DMS53 treated with DMSO at 0.1 percent for 48 hours (cell line): ENCODE results near the gene CREB5.
A peak's percentile ranks its signal among the peaks of the same experiment; 100 is the strongest.

Experiments
- DNase-seq: peaks from one replicate; lab custom pipeline; 2025; ENCODE audit not compliant: unreplicated experiment; lab: John Stamatoyannopoulos, UW

CREB5 gene

GRCh38 chr7:28407651-28408050, 4.7 kb upstream of the CREB5 start:
- no peak for DNase-seq

DNA sequence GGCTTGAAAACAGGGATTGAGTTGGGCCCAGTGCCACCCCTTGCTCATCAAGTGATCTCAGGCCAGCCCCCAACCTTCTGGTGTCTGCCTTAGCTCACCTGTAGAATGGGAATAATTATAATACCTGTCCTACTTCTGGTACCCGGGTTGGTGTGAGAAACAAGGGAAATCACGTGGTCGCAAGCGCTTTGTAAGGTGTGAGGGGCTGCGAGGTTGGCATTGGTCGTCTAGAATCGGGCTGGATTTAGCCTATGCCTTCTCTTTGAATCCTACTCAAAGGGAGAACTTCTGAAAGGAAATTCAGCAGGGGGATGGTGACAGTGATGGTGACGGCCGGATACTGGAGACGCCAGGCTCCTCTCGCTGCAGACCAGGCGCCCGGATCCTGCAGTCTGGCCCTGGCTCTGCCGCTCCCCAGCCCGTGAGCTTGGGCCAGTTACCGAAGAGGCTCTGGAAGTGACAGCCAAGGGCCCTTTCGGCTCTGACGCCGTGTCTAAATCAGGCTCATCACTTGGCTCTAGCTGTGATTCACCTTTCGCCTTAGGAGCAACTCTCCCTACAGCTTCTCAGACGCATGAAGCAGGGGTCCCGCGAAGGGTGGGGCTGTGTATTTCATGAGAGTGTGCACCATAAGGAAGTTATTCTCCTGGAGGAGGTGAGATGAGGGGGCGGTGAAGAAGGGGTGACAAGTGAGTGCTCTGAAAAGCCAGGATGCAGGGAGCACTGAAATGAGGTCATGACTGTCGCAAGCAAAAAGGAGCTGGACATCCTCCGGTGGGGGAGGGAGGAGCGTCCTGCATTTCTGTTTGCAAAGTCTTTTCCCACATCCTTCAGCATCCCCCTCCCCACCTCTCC, 4.0 kb upstream of the CREB5 start:
- no peak for DNase-seq

DNA sequence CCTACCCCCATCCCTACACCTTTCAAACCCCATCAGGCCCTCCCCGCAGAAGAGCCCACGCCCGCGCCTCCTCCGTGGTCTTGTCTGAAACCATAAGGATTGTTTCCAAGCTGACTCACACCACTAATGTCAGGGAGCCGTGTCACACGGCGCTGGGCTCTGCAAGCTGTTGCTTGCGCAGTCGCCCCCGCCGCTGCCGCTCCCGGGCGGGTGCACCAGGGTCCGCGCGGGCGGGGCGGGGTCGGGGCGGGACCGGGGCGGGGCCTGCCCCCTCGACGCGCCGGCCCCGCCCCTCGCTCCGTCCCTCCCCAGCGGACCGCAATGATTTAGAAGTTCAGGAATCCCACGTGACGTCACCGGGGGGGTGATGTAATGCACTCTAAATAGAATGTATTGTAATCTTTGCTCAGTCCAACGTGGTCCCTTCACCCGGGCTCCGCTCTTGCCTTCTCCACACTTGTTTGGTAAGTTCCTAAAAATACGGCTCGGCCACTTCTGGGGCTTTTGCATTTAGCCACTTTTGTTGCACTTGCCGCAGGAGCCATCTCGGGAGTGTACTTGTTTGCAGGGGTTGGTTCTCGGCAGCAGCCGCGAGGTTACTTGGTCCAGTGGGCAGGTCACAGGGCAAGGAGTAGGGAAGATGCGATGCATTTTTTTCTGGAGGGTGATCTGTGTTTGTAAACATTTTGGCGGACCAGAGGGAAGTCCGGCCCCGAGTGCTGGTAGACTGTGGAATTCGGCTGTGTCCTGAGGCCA, 3.2 kb upstream of the CREB5 start:
- DNase-seq = peak; percentile 91

GRCh38 chr7:28409716-28410627, 2.3 kb upstream of the CREB5 start:
- DNase-seq = no peak

DNA sequence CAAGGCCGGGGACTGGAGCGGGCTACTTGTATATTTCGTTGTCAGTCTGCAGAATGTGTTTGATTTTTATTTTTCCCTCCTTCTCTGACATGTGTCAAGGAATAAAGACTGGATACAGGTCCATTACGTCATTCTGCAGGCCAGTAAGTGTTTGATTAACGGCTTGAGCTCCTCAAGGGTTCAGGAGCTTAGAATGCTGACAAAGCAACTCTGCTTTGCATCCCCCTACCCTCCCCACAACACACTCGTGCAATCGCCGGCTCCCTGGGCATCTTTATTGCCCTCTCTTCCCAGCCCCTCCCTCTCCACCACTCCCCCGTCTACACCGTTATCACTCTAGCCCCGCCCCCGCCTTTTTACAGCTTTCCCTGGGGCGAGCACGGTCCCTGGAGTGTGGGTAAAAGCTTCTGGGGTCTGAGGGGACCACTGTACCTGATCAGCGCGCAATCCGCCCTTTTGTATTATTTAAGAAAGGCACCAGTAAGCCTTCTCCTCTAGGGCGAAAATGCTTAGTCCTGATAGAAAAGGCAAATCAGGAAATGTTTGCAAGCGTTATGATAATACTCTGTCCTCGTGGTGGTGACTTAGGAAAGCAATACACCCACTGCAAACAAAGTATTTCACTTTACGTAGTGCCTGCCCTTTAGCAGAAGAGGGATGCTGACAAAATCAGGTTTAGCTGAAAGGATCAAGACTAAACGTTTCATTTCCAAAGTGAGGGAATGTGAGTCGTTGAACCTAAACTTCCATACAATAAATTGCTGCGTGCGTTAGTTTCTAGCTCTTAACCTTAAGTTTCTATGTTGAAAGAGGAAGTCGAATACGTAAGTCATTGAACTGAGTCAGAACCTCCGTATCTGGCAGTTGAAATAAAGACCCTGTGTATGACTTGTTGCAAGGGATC, 1.4 kb upstream of the CREB5 start:
- DNase-seq = peak; percentile 64

GRCh38 chr7:28413011-28413410, 693 bp downstream of the CREB5 start:
- DNase-seq = no peak

DNA sequence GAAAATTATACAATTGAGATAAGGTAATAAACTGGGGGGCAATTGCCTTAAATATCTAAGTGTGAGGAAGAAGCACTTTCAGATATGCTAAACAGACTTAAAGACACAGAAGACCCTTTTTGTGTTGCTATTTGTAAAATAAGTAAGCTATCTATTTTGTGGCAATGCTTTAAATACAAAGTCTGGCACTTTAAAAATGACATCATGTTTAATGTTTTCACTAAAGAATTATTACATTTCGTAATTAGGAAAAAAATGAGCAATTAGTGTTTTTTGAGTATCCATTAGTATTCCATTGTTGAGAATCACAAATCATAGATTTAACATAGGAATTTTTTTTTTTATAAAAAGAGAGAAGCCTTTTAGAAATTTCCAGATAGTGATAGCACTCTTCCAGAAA, 2.1 kb downstream of the CREB5 start:
- DNase-seq = no peak

DNA sequence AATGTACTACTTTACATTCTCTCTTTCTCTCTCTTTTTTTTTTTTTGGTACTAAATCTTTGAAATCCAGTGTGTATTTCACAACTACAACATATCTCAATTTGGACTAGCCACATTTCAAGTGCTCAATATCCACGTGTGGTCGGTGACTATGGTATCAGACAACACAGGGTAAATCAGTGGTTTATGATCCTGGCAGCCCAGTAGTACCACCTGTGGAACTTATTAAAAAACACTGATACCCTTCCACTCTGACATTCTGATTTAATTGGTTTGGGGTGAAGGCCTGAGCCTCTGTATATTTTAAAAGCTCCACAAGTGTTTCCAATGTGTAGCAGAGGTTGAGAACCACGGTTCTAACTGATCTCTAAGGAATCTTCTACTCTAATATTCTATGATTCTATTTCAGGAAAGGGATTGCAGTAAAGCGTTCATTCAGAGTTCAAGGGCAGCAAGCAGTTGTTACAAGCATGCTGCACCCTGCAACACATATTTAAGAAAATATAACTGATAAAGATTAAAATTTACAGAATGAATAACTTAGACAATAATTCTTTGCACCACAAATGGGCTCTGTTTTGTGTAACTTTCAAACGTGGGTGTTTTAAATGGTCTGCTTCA, 5.1 kb downstream of the CREB5 start:
- no peak for DNase-seq

DNA sequence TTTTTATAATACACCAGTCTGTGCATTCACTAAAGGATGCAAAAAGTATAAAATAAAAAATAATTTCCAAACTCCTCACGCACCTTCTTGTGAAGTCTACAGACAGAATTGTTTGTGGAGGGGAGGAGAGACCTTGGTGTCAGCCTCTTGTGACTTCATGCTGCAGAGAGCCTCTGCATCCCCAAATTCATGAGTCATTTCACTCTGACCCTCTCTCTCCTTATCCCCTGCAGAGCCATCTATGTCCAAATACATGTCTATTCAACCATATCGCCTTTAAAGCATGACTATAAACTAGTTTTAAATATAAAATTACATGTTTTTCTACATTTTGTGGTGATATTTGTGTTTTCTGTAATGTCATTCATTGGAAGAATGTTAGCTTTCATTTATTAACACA, 6.0 kb downstream of the CREB5 start:
- DNase-seq = no peak

DNA sequence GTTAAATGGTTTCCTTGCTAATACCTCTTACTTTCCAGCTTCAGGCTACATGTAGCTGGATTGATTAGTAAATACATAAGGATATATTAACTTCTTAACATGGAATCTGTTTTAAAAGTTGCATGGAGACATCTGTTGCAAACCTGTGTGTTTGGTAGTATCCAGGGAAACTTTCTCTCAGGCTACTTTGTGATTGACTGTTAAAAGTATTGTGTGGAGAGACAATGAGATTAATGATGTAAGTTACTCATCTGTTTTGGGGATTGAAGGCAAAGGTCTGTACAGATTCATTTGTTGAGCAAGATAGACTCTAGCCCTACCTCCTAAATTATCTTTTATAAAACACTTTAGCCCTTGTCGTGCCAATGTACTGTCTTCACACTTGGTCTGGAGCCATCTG, 6.6 kb downstream of the CREB5 start:
- no peak for DNase-seq

DNA sequence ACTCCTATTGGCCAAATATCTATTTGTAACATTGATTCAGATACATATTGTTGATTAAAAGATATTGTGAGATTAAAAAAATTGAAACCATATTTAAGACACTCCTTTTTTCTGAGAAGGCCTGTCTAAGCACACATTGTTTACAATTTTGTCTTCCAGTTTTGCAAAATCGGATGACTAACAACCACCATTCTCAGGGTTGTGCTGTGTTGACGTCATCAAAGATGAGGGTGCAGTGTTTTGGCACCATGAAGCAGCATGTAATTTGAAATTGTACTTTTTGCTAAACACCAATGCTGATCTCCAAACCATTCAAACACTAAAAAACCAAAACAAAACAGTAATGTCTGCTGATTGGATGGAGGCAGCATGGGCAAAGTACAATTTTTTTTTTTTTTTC, 7.4 kb downstream of the CREB5 start:
- no peak for DNase-seq

DNA sequence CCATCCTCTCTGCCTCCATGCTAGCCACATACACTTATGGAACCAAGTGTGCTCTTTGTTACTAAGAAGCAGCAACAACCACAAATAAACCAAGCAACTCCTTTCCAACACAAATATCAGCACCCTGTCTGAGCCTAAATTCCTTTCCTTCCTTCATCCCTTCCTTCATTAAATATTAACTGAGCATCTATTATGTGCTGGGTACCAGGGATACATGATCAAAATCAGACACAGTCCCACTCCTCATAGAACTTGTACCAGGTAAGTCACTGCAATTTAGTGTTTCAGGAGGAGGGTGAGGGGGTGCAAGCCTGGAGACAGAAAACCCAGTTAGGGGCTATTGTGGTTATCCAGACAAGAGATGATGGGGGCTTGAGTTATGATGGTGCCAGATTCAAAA, 10.8 kb downstream of the CREB5 start:
- DNase-seq = no peak

DNA sequence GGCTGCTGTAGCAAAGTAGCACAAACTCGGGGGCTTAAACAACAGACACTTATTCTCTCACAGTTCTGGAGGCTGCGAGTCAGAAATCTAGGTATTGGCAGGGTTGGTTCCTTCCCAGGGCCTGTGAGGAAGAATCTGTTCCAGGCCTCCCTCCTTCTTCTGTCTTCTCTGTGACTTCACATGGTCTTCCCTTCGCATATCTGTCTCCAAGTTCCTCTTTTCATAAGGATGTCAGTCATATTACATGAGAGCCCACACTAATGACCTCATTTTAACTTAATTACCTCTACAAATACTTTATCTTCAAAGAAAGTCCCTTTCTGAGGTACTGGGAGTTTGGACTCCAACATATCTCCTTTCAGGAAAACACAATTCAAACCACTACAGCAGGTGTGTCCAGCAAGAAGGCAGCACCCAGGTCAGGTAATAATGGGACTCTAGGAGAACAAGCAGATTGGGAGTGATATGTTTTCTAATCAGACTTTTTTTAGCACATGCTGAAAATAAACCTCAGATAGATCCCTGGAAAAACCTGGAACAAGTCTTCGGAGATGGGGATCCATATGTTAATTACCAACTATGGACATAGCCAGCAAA, 11.7 kb downstream of the CREB5 start:
- DNase-seq = no peak

- no peak for DNase-seq
These were observed 13.2 kb downstream of the CREB5 start for GRCh38 chr7:28425496-28425895.

GRCh38 chr7:28427236-28427635, 14.9 kb downstream of the CREB5 start:
- no peak for DNase-seq

GRCh38 chr7:28430616-28431015, 18.3 kb downstream of the CREB5 start:
- no peak for DNase-seq

GRCh38 chr7:28432105-28432504, 19.8 kb downstream of the CREB5 start:
- no peak for DNase-seq

DNA sequence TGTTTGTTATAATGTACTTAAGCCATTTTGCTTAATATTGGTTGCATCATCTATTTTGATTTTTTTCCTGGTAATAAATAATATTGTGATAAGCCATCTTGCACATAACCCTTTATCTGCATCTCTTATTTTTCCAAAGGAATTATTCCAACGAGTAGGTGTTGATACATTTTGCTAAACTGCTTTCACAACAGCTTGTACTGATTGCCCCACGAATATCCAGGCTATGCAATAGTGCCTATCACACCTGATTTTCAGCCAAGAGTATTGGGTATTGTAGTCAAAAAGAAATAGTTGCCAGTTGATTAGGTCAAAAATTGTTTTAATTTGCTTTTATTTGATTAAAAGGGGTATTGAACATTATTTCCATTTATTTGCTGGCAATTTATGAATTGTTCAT, 20.7 kb downstream of the CREB5 start:
- DNase-seq = no peak

- DNase-seq = no peak
These were observed 21.4 kb downstream of the CREB5 start for GRCh38 chr7:28433699-28434219.
